GM12874 (cell line): ENCODE results near the gene PTPN23.

Experiments used
- CTCF ChIP-seq: IDR thresholded peaks from 2 replicates; pipeline ENCODE4 v1.5.1; 2011; ENCODE audit warnings: low read depth, mild to moderate bottlenecking, control low read depth, low read length, moderate library complexity; ENCODE audit not compliant: insufficient read depth

The PTPN23 gene

GRCh38 chr3:47441796-47442551 is 61.2 kb downstream of the PTPN23 start:
- no peak for TF ChIP-seq CTCF

- TF ChIP-seq CTCF, result no peak
These were observed 62.8 kb downstream of the PTPN23 start for GRCh38 chr3:47443611-47443995.

- no peak for TF ChIP-seq CTCF
These were observed 63.3 kb downstream of the PTPN23 start for GRCh38 chr3:47444103-47444502.

GRCh38 chr3:47452453-47453215 is 71.8 kb downstream of the PTPN23 start:
- TF ChIP-seq CTCF, result no peak

GRCh38 chr3:47455806-47456452 is 75.1 kb downstream of the PTPN23 start:
- TF ChIP-seq CTCF, result no peak

- no peak for TF ChIP-seq CTCF
These were observed 76.2 kb downstream of the PTPN23 start for GRCh38 chr3:47456984-47457383.
